ENCODE data around the gene TULP4.

GRCh38 chr6:158388727-158389126, 76.5 kb downstream of the TULP4 start:
- TF ChIP-seq POLR2A (IDR thresholded peaks at IDR 0.05) (no peak), CTCF (IDR thresholded peaks at IDR 0.05) (no peak)

All from uterus (tissue), 2 donors.